IMR-90 (cell line): ENCODE results near the gene CCDC200. TPM values are rescaled to one million over a fixed set of nuclear protein-coding genes. Genes with fewer than 3 reads are reported as not detected.

Experiments used
- ATAC-seq: fragments of 200-7000 bp; cut with Tn5 transposase; 2 replicates; pipeline ENCODE4 v1.9.1; 2020; ENCODE audit warnings: low read depth, mild to moderate bottlenecking, moderate library complexity
- BruUV-seq: library from RNA; stranded (reverse); fragments of 400-500 nt; replicated peaks from 2 replicates; lab custom pipeline; 2021; lab: Mats Ljungman, UMichigan
- CTCF ChIA-PET: fragments of 300-600 bp; formaldehyde crosslinking; extraction: SDS; loops from one replicate; lab custom pipeline; 2021; ENCODE audit warnings: antibody characterized with exemption; lab: Yijun Ruan, JAX
- POLR2A ChIA-PET: fragments of 300-600 bp; sonication (Branson Sonifier 250); formaldehyde crosslinking; loops from one replicate; lab custom pipeline; 2022; ENCODE audit warnings: antibody characterized with exemption; ENCODE audit not compliant: unreplicated experiment; lab: Charles Lee
- DNase-seq: peaks from one replicate; pipeline ENCODE4 v3.0.0; 2013
- H2AFZ ChIP-seq: replicated peaks from 2 replicates; pipeline ENCODE3; 2013; ENCODE audit warnings: low read length, mild to moderate bottlenecking; ENCODE audit not compliant: poor library complexity
- H2AK5ac ChIP-seq: 2 replicates; pipeline ENCODE4 v1.6.1; 2013; ENCODE audit warnings: low read depth, low read length, inconsistent platforms
- H2AK9ac ChIP-seq: replicated peaks from 2 replicates; pipeline ENCODE3; 2013; ENCODE audit warnings: mild to moderate bottlenecking, low read depth, low read length, moderate library complexity; ENCODE audit not compliant: poor library complexity
- H2BK120ac ChIP-seq: 2 replicates; pipeline ENCODE4 v1.6.1; 2013; ENCODE audit warnings: low read depth, low read length, inconsistent platforms
- H2BK15ac ChIP-seq: 3 replicates; pipeline ENCODE4 v1.6.1; 2013; ENCODE audit warnings: low read depth, low read length, inconsistent platforms
- H2BK20ac ChIP-seq: 2 replicates; pipeline ENCODE4 v1.6.1; 2013; ENCODE audit warnings: low read depth, mild to moderate bottlenecking, inconsistent platforms, low read length, moderate library complexity
- H2BK5ac ChIP-seq: 2 replicates; pipeline ENCODE4 v1.6.1; 2013; ENCODE audit warnings: mild to moderate bottlenecking, low read depth, low read length, inconsistent platforms; ENCODE audit not compliant: poor library complexity, severe bottlenecking
- H3K14ac ChIP-seq: replicated peaks from 2 replicates; pipeline ENCODE4 v1.6.1; 2013; ENCODE audit warnings: low read depth, low read length, inconsistent platforms
- H3K18ac ChIP-seq: 2 replicates; pipeline ENCODE4 v1.6.1; 2013; ENCODE audit warnings: low read depth, low read length, control low read depth
- H3K23ac ChIP-seq: 2 replicates; pipeline ENCODE4 v1.6.1; 2013; ENCODE audit warnings: low read depth, low read length, inconsistent platforms
- H3K27ac ChIP-seq: 2 replicates; pipeline ENCODE4 v1.5.1; 2013; ENCODE audit warnings: mild to moderate bottlenecking, control low read depth, low read length; ENCODE audit not compliant: insufficient read depth
- H3K27me3 ChIP-seq: 2 replicates; pipeline ENCODE4 v1.6.1; 2013; ENCODE audit warnings: low read length; ENCODE audit not compliant: control insufficient read depth, insufficient read depth
- H3K36me3 ChIP-seq: 2 replicates; pipeline ENCODE4 v1.6.1; 2013; ENCODE audit warnings: low read length, mixed read lengths; ENCODE audit not compliant: control insufficient read depth, insufficient read depth
- H3K4ac ChIP-seq: 2 replicates; pipeline ENCODE4 v1.6.1; 2013; ENCODE audit warnings: low read depth, low read length, inconsistent platforms
- H3K4me1 ChIP-seq: 2 replicates; pipeline ENCODE4 v1.6.1; 2013; ENCODE audit warnings: low read length, mixed read lengths; ENCODE audit not compliant: control insufficient read depth, insufficient read depth
- H3K4me2 ChIP-seq: 2 replicates; pipeline ENCODE4 v1.6.1; 2013; ENCODE audit warnings: low read depth, mild to moderate bottlenecking, control low read depth, low read length, moderate library complexity
- H3K4me3 ChIP-seq: 2 replicates; pipeline ENCODE4 v1.5.1; 2013; ENCODE audit warnings: low read depth, mild to moderate bottlenecking, control low read depth, low read length, moderate library complexity; ENCODE audit not compliant: insufficient read depth
- H3K56ac ChIP-seq: 2 replicates; pipeline ENCODE4 v1.6.1; 2013; ENCODE audit warnings: low read length, inconsistent platforms; ENCODE audit not compliant: insufficient read depth; ENCODE audit errors: extremely low read depth
- H3K79me1 ChIP-seq, 2 experiments: 2 replicates each; pipeline ENCODE4 v1.6.1; 2013; ENCODE audit warnings: low read length in 2 of 2, inconsistent platforms in 1 of 2, low read depth in 1 of 2
- H3K9ac ChIP-seq: 2 replicates; pipeline ENCODE4 v1.6.1; 2013; ENCODE audit warnings: low read depth, low read length, control low read depth
- H3K9me1 ChIP-seq: 2 replicates; pipeline ENCODE4 v1.6.1; 2013; ENCODE audit warnings: low read length, inconsistent platforms; ENCODE audit not compliant: insufficient read depth
- H3K9me3 ChIP-seq: 2 replicates; pipeline ENCODE4 v1.6.1; 2013; ENCODE audit warnings: low read length; ENCODE audit not compliant: control insufficient read depth, insufficient read depth
- H4K20me1 ChIP-seq: 2 replicates; pipeline ENCODE4 v1.6.1; 2013; ENCODE audit warnings: low read length, inconsistent platforms; ENCODE audit not compliant: insufficient read depth
- H4K5ac ChIP-seq: 2 replicates; pipeline ENCODE4 v1.6.1; 2013; ENCODE audit warnings: mild to moderate bottlenecking, low read depth, low read length, control low read depth
- H4K8ac ChIP-seq, 2 experiments: 2 replicates each; pipeline ENCODE4 v1.6.1; 2013; ENCODE audit warnings: low read depth in 2 of 2, low read length in 2 of 2, control low read depth in 1 of 2, inconsistent platforms in 1 of 2
- H4K91ac ChIP-seq: 2 replicates; pipeline ENCODE4 v1.6.1; 2013; ENCODE audit warnings: low read depth, low read length, inconsistent platforms; ENCODE audit not compliant: insufficient read depth
- BHLHE40 ChIP-seq: fragments of 150-350 bp; IDR thresholded peaks from 2 replicates; pipeline ENCODE4 v1.6.1; 2016; ENCODE audit warnings: mild to moderate bottlenecking, low read depth, low read length
- CEBPB ChIP-seq: IDR thresholded peaks from 2 replicates; pipeline ENCODE4 v1.6.1; 2012; ENCODE audit warnings: low read depth, low read length, improper control_type of control experiment
- CHD1 ChIP-seq: IDR thresholded peaks from 2 replicates; pipeline ENCODE4 v1.6.1; 2012; ENCODE audit warnings: low read depth, low read length, improper control_type of control experiment
- CTCF ChIP-seq: conservative IDR thresholded peaks from 2 replicates; pipeline ENCODE4 v1.5.1; 2012; ENCODE audit warnings: mild to moderate bottlenecking, low read depth, low read length, improper control_type of control experiment
- ELK1 ChIP-seq: fragments of 150-350 bp; IDR thresholded peaks from 2 replicates; pipeline ENCODE4 v1.6.1; 2016; ENCODE audit warnings: low read depth, mild to moderate bottlenecking, low read length, moderate library complexity, borderline replicate concordance
- FOS ChIP-seq: fragments of 150-350 bp; IDR thresholded peaks from 2 replicates; pipeline ENCODE4 v1.6.1; 2016; ENCODE audit warnings: low read depth, low read length
- MAFK ChIP-seq: IDR thresholded peaks from 2 replicates; pipeline ENCODE4 v1.6.1; 2012; ENCODE audit warnings: low read depth, low read length, improper control_type of control experiment
- MAZ ChIP-seq: IDR thresholded peaks from 2 replicates; pipeline ENCODE4 v1.6.1; 2012; ENCODE audit warnings: low read depth, mild to moderate bottlenecking, low read length, improper control_type of control experiment, moderate library complexity, borderline replicate concordance
- MXI1 ChIP-seq: IDR thresholded peaks from 2 replicates; pipeline ENCODE4 v1.6.1; 2012; ENCODE audit warnings: low read depth, mild to moderate bottlenecking, low read length, moderate library complexity, borderline replicate concordance
- NFE2L2 ChIP-seq: fragments of 150-350 bp; IDR thresholded peaks from 2 replicates; pipeline ENCODE4 v1.6.1; 2016; ENCODE audit warnings: low read depth, mild to moderate bottlenecking, low read length
- POLR2A ChIP-seq: IDR thresholded peaks from 2 replicates; pipeline ENCODE4 v1.6.1; 2012; ENCODE audit warnings: mild to moderate bottlenecking, low read depth, low read length
- RAD21 ChIP-seq: IDR thresholded peaks from 2 replicates; pipeline ENCODE4 v1.6.1; 2012; ENCODE audit warnings: low read length, improper control_type of control experiment
- RCOR1 ChIP-seq: IDR thresholded peaks from 2 replicates; pipeline ENCODE4 v1.6.1; 2012; ENCODE audit warnings: mild to moderate bottlenecking, low read length, improper control_type of control experiment; ENCODE audit not compliant: insufficient replicate concordance
- RFX5 ChIP-seq: IDR thresholded peaks from 2 replicates; pipeline ENCODE4 v1.8.0; 2012; ENCODE audit warnings: low read depth, mild to moderate bottlenecking, low read length, moderate library complexity
- SMC3 ChIP-seq: fragments of 150-350 bp; IDR thresholded peaks from 2 replicates; pipeline ENCODE4 v1.6.1; 2016; ENCODE audit warnings: low read depth, mild to moderate bottlenecking, antibody characterized with exemption, low read length, moderate library complexity
- USF2 ChIP-seq: fragments of 150-350 bp; IDR thresholded peaks from 2 replicates; pipeline ENCODE4 v1.6.1; 2017; ENCODE audit warnings: mild to moderate bottlenecking, antibody characterized with exemption, low read length, low read depth
- WGBS, 2 experiments: methylation state at CpG; one replicate each; pipeline versions ENCODE4 v1.1.5 to v1.1.7; 2013; ENCODE audit warnings: missing lambda C conversion rate in 2 of 2; ENCODE audit not compliant: insufficient read length in 1 of 2; ENCODE audit errors: extremely low coverage in 2 of 2; 5-methylcytosine and 5-hydroxymethylcytosine counted together
- dilution Hi-C: fragments of 300-500 bp; cut with HindIII; formaldehyde crosslinking; loops from one replicate; pipeline ENCODE4 v1.14.3; 2018; ENCODE audit warnings: low sequenced_read_pairs; ENCODE audit not compliant: unreplicated experiment
- in situ Hi-C: fragments of 300-500 bp; cut with MboI; formaldehyde crosslinking; loops from 3 replicates; pipeline ENCODE4 v1.14.3; 2019; ENCODE audit warnings: low sequenced_read_pairs, inconsistent platforms, mixed read lengths
- intact Hi-C: fragments of 100-400 bp; cut with micrococcal nuclease; formaldehyde crosslinking; loops from 2 replicates; pipeline ENCODE4 v1.10.0; 2022
- polyA plus RNA-seq, 3 experiments: library from polyadenylated mRNA; depleted of rRNA; stranded (reverse); fragments of >200 nt; gene quantifications; 2 replicates each; pipeline ENCODE4 v1.2.3, GENCODE V29; 2012; ENCODE audit warnings: low replicate concordance in 1 of 3
- total RNA-seq: library from RNA; depleted of rRNA; stranded (reverse); fragments of >200 nt; gene quantifications from 2 replicates; pipeline ENCODE4 v1.2.3, GENCODE V29; 2012

Gene CCDC200
- total and polyA plus RNA-seq, 2 of the 4 experiments (the other 2 are of a cell fraction): not detected

GRCh38 chr17:43224146-43224705 is 4.2 kb downstream of the CCDC200 start:
- H4K5ac ChIP-seq: no peak overlapping the region
- in situ Hi-C loops (loop anchor here (25.0 kb wide), 1 partner anchor 88 kb away; no protein-coding TSS in a partner anchor), dilution Hi-C loops (no loop called here), intact Hi-C loops (no loop called here)
- H3K56ac ChIP-seq: no peak overlapping the region
- no peak overlapping the region for H3K4me2 ChIP-seq
- H3K18ac ChIP-seq: no peak overlapping the region
- H2BK15ac ChIP-seq: no peak overlapping the region
- H3K14ac ChIP-seq: no peak overlapping the region
- no TSS peak for BruUV-seq
- no peaks in the 10 kb centered on the region; the same call in 1 of the 2 replicates for H4K20me1 ChIP-seq
- H2BK5ac ChIP-seq: no peak overlapping the region
- DNase-seq: no peak
- H3K4ac ChIP-seq: no peak overlapping the region
- no peak overlapping the region for H2AK5ac ChIP-seq
- peaks cover 0 to 11% of the 10 kb centered on the region in 2 experiments; a peak in 1 of 4 replicates for H3K79me1 ChIP-seq
- H3K4me1 ChIP-seq: no peaks in the 10 kb centered on the region
- H3K27me3 ChIP-seq: no peaks in the 10 kb centered on the region
- H3K36me3 ChIP-seq: peaks cover 17% of the 10 kb centered on the region
- peaks cover 11% of the 10 kb centered on the region for H3K9me1 ChIP-seq
- no peak overlapping the region for H2BK20ac ChIP-seq
- no peak overlapping the region for H2BK120ac ChIP-seq
- no peak overlapping the region for H4K8ac ChIP-seq
- H3K4me3 ChIP-seq: no peak overlapping the region
- no peaks in the 10 kb centered on the region for H3K9me3 ChIP-seq
- H3K27ac ChIP-seq: no peak overlapping the region
- no peak for ATAC-seq
- 90% methylated on average over 2 of the region's 7 CpGs; no CpG with 5 or more reads in 1 of the 2 experiments for WGBS, 2 experiments
- H2AK9ac ChIP-seq: no peak overlapping the region
- H3K9ac ChIP-seq: no peak overlapping the region
- ChIA-PET CTCF (no interaction called here), POLR2A (no interaction called here)
- no peak overlapping the region for H4K91ac ChIP-seq
- no peak overlapping the region for H3K23ac ChIP-seq
- H2AFZ ChIP-seq: no peak overlapping the region
- no peak for TF ChIP-seq RAD21
- no peak for TF ChIP-seq CHD1
- TF ChIP-seq FOS: no peak
- no peak for TF ChIP-seq BHLHE40
- no peak for TF ChIP-seq RFX5
- no peak for TF ChIP-seq MAFK
- TF ChIP-seq MAZ: no peak
- no peak for TF ChIP-seq USF2
- TF ChIP-seq CEBPB: no peak
- no peak for TF ChIP-seq MXI1
- TF ChIP-seq SMC3: no peak
- TF ChIP-seq ELK1: no peak
- no peak for TF ChIP-seq POLR2A
- TF ChIP-seq CTCF: no peak
- no peak for TF ChIP-seq NFE2L2
- TF ChIP-seq RCOR1: no peak
